Stimulated activated CD4-positive, alpha-beta T cell treated with anti-CD3 and anti-CD28 coated beads, Interleukin-2, amount 100 ng/mL, for 24 hours (primary cell): ENCODE data around the gene FTCD.

ENCODE experiments used
- DNase-seq, 2 donors: peaks; one replicate each; pipeline ENCODE4 v3.0.0-alpha.2; 2020

The FTCD gene

DNA sequence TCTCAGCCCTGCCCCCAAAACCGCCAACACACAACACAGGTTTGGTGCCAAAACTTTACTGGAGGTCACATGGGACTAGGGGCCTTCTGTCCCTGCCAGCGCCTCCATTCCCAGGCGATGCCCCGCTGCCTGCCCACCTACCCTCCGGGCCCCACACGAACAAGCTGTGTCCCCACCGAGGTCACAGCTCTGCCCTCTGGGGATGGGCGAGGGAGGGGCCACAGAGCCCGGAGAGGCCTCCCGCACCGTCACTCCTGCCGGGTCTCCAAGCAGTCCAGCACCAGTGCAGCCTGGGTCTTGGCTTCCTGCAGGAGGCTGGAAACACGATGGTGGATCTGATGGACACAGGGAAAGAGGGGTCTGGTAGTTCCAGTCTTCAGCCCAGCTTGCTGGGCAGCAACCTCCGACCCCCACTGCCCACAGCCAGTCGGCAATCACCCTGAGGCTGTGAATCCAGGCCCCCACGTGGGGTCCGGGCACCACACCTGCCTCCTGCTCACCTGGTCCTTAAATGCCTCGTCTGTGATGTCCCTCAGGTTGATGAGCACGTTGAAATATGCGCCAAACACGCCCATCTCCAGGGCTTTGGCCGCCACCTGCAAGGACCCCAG is 18.5 kb downstream of the FTCD start:
- no peak for DNase-seq

DNA sequence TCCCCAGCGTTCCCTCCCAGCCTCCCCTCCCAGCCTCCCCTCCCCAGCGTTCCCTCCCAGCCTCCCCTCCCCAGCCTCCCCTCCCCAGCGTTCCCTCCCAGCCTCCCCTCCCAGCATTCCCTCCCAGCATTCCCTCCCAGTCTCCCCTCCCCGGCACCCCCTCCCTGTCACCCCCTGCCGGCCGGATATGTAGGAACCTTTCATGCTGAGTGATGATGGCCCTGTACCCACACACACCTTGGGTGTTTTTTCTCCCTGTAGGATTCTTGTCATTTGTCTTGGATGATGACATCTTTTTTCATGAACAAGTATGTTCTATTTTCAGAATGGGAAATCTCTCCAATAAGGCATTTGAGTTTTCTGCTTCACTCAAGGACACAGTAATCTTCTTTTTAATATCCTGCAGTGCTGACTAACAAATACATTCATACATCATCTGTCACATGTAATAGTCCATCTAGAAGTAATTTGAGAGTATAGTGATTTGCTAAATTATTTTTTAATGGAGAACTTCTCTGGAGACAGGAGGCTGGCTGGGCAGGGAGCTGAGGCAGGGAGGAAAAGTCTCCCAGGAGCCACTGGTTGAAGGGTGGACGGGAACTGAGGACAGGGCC is 19.5 kb downstream of the FTCD start:
- DNase-seq, result no peak

- no peak for DNase-seq
These were observed 23.3 kb downstream of the FTCD start for GRCh38 chr21:46131838-46132651.

GRCh38 chr21:46131588-46131837 is 23.9 kb downstream of the FTCD start:
- DNase-seq, result no peak

- no peak for DNase-seq
These were observed 24.4 kb downstream of the FTCD start for GRCh38 chr21:46130831-46131587.

DNA sequence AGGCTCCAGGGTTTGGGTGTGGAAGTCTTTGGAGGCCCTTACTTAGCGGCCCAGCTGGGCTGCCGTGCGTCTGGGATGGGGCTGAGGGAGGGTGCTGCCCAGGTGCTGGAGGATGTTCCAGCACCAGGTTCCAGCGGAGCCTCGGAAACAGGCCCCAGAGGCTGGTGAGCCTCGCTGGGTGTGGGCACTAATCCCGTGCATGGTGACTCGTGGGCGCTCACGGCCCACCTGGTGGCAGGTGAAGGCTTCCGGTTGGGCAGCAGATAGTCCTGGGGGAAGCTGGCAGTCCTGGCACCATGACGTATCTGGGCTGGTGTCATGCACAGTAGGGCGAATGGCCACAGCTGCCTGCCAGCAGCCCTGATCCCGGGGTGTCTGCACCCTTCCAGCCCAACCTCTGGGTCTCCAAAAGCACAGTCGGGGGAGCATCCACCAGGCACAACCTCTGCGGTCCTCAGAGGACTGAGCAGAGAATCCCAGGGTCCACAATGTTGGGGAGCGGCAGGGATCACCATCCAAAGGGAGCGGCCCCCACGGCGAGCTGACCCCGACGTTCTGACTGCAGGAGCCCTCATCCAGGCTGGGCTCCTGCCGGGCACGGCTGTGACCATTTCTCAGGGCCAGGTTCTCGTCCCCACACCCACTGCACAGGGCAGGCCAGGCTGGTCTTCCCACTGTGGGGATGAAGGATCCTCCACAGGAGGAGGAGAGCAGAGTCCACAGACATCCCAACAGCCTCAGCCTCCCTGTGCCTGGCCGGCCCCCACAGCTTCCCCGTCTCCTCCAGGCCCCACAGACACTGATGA is 25.3 kb downstream of the FTCD start:
- no peak for DNase-seq

DNA sequence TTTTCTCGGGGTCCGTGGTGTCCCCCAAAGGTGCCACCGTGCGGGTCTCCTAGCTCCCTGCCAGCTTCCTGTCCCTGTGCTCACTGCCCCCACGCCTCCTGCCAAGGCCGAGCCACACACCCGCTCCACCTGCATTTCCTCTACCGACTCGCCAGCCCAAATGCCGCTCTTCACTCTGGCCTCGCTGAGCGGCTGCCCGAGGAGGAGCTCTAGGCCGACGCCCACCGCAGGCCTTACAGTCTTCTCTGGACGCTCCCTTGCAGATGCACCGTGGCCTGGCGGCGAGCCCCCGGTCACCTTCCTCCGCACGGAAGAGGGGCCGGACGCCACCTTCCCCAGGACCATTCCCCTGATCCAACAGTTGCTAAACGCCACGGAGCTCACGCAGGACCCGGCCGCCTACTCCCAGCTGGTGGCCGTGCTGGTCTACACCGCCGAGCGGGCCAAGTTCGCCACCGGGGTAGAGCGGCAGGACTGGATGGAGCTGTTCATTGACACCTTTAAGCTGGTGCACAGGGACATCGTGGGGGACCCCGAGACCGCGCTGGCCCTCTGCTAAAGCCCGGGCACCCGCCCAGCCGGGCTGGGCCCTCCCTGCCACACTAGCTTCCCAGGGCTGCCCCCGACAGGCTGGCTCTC is 26.3 kb downstream of the FTCD start:
- no peak for DNase-seq

DNA sequence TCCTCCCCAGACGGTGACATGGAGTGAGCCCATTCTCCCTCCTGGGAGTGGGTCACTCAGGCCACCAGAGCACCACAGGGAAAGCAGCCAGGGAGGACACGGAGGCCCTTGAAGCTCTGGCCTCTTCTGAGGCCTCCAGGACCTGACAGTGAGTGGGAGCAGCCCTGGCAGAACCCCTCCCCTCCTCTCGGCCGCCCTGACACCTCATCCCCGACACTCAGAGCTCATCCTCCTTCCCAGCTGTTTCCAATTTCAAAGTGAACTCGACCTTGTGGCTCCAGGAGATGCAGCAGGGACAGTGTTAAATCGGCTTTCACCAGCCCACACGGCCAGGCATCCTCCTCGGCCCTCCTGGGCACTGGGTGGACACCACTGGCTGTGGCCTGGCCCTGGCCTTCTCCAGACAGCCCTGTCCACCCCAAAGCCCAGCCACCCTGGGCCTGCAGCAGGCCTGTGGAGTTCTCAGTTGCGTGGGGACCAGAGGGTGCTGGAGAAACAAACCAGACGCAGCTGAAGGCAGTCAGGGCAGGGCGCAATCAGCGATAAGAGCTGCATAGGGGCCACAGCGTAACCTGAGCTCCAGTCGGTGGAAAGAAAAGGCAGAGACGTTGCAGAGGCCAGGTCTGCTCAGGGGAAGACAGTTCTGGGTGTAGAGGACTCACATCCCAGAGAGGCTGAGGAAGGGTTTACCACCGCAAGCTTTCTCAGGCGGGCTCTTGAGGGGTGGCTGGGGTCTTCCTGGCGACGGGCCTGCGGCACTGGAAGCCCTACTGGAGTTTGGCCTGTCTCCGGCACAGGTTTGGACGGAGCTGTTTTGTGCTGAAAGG is 27.1 kb downstream of the FTCD start:
- no peak for DNase-seq

DNA sequence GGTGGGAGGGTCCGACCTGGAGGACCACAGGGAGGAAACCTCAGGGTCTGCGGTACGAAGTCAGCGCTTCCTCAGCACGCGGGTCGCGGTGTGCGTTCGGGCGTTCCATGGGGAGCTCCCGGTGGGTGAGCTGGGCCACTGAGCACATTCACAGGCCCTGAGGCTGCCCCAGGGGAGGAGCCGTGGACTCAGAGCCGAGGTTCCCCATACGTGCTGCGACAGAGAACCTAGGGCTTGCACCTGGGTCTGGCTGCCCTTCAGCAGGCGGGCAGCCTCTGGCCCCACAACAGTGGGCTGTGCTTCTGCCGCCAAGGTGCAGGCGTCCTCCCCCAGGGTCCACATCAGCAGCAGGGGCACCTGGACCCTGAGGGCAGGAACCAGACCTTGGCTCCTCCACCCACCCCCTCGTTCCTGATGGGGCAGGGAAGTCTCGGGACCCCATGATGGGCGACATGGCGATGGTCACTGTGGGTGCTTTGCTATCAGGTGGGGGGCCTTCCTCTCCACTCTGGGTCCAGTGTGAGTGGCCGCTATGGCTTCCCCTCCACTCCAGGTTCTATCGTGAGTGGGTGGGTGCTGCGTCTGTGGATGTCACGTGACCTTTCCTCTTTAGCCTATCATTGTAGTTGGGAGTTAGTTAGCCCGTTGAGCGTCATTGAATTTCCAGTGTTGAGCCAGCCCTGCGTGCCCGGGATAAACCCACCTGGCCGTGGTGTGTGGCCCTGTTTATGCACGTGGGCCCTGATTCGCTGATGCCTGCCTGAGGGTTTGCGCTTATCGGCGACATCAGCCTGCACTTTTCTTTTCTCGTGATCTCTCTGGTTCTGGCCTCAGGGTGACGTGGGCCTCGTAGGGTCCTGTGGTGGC is 27.9 kb downstream of the FTCD start:
- no peak for DNase-seq

DNA sequence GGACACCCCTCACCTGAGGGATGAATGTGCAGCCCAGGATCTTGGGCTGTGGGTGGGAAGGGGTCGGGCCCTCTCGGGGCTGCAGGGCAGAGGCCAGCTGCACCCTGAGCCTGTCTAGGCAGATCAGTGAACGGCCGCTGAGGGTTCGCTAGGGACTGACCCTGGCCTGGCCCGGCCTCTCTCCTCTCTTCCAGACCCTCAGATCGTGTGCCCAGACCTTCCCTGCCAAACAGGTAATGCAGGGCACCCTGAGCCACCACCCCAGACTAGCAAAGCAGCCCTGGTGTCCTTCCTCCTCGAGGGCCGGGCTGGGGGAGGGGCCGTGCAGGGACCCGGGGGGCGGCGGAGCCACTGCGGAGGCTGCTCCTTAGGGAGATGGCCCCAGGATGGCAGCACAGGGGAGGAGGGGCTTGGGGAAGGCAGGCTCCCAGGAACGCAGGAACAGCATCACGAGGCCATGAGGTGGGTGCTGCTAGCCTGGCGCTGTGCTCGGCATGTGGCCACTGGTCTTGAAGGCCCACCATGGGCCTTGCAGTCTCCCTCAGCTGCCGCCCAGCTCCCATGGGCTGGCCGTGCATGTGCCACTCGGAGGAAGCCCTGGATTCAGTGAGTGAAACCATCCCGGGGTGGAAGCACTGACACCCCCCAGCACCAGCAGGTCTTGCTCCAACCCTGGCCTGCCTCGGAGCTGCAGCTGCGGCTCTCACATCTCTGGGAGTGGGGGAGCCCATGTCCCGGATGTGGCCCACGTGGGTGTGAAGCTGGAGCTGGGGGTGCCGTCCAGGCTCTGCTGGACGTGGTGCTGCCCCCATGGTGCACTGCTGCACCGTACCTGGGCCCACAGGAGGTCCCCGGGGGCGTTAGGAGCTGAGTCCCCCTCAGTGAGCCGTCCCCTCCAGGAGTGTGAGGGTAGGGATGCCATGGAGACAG is 28.8 kb downstream of the FTCD start:
- no peak for DNase-seq

- DNase-seq, result no peak
These were observed 29.5 kb downstream of the FTCD start for GRCh38 chr21:46125846-46126301.

DNA sequence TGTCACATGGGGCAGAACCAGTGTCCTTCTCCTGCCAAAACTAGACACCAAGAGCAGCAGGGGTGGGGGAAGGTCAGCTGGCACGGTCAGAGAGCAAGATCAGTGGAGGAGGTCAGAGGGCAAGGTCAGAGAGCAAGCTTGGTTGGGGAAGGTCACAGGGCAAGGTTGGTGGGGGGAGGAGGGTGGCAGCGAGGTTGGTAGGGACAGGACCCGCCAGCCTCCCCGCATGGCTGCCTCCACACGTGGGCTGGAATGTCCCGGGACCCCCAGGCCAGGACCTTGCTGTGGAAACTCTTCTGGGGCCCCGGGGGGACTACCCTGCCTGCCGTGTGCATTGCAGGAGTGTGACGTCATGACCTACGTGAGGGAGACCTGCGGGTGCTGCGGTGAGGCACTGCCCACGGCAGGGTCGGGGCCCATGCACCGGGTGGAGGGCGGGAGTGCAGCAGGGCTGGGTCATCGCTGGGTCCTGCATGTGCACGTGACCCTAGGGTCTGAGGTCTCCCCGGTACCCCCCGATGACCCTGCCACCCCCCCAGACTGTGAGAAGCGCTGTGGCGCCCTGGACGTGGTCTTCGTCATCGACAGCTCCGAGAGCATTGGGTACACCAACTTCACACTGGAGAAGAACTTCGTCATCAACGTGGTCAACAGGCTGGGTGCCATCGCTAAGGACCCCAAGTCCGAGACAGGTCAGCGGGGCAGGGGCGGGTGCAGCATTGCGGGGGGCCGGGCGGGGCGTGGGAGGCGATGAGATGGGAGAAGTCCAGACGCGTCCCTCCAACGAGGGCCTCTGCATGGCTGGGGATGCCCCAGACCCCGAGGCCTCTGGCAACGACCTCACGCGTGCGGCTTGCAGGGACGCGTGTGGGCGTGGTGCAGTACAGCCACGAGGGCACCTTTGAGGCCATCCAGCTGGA is 30.2 kb downstream of the FTCD start:
- no peak for DNase-seq

DNA sequence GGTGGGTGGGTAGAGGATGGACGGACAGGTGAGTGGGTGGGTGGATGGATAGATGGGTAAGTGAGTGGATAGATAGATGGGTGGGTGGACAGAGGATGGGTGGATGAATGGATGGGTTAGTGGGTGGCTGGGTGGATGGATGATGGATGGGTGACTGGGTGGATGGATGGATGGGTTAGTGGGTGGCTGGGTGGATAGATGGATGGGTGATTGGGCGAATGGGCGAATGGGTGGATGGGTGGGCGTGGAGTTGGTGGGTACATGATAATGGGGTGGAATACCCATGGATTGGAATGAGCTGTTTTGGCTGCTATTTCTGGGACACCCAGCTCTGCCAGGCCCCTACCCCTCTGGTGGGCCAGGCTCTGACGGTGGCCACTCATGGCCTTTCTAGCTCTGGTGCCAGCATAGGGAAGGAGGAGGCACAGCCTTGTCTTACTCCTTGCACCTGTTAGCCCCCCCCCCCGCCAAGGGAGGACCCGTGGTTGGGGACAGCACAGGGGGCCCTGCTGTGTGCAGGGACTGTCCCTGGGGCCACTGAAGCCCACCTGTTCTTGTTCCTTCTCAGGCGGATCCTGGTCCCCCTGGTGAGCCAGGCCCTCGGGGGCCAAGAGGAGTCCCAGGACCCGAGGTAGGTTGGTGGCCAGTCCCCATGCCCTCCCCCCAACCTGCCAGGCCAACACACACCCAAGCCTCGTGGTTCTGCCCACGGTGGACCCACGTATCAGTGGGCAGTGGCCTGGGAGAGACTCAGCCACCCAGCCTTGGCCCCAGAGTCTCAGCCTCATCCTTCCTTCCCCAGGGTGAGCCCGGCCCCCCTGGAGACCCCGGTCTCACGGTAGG is 31.1 kb downstream of the FTCD start:
- no peak for DNase-seq

DNA sequence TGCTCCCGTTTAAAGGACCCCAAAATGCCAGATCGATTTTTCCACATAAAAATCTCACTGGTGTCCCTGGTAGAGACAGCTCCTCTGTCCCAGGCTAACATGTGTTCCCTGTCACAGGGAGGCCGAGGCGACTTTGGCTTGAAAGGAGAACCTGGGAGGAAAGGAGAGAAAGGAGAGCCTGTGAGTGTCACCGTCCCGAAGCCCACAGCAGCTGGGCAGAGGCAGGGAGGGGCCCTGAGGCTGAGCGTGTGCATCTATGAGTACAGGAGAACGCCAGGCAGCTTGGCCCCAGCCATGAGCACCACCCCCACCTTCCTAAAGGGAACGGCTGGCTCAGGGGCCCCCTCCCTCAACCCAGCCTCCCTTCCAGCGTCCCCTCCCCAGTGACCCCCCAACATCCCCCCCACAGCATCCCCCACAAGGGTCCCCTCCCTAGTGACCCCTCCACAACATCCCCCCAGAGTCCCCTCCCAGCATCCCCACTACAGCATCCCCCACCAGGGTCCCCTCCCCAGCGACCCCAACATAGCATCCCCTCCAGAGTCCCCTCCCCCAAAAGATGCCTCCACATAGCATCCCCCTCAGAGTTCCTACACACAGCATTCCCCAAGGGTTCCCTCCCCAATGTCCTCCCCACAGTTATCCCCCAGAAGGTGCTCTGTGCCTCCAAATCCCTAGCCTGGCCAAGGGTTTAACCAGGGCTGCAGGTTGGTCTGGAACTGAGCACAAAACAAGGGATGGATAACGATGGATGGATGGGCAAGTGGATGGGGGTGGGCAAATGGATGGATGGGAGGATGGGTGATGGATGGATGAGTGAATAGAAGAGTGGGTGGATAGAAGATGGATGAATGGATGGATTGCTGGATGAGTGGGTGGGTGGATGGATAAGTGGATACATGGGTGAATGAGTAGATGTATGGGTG is 32.4 kb downstream of the FTCD start:
- DNase-seq, result no peak

DNA sequence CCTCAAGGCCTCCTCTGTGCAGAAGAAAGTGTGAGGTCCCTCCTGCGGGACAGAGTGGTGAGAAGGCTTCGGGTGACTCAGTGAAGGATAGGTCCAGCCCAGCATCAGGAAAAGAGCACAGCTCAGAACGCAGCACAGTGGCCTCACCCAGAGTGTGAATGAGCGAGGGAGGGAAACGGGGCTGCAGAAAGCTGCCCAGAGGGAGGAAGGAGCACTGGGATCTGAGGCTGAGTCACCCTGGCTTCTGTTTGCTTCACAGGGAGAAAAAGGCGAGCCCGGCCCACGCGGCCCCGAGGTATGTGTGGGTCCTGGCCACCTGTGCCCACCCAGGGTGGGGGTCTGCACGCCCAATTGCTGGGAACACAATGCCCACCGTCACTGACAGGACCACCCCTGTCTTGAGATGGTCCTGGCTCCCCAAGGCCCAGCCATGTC is 33.1 kb downstream of the FTCD start:
- no peak for DNase-seq
